OCI-LY3 (cell line): ENCODE measurements around the gene PSKH1.

ENCODE experiments used
- H2AFZ ChIP-seq: fragments of 200-600, 300-600 bp; shearing (Covaris generic); 2 replicates; pipeline ENCODE4 v1.6.0; 2014; ENCODE audit warnings: antibody characterized with exemption, low read depth, low read length
- H3K27ac ChIP-seq: fragments of 200-600, 300-600 bp; sonication (generic); 2 replicates; pipeline ENCODE4 v1.5.1; 2014; ENCODE audit warnings: mild to moderate bottlenecking, low read length, moderate library complexity, mixed read lengths
- H3K27me3 ChIP-seq: fragments of 200-600, 300-600 bp; sonication (generic); 2 replicates; pipeline ENCODE4 v1.6.1; 2014; ENCODE audit warnings: low read depth, low read length, mixed read lengths
- H3K36me3 ChIP-seq: fragments of 200-600, 300-600 bp; sonication (generic); replicated peaks from 2 replicates; pipeline ENCODE3; 2014; ENCODE audit warnings: low read depth, low read length, mixed read lengths
- H3K4me1 ChIP-seq: fragments of 300-600, 200-600 bp; sonication (generic); 2 replicates; pipeline ENCODE4 v1.6.1; 2014; ENCODE audit warnings: low read length, mixed read lengths
- H3K4me2 ChIP-seq: fragments of 200-600, 300-600 bp; sonication (generic); 2 replicates; pipeline ENCODE4 v1.6.1; 2014; ENCODE audit warnings: low read length, mixed read lengths
- H3K4me3 ChIP-seq: fragments of 300-600, 200-600 bp; sonication (generic); 2 replicates; pipeline ENCODE4 v1.5.1; 2014; ENCODE audit warnings: antibody characterized with exemption, mild to moderate bottlenecking, low read length, moderate library complexity
- H3K79me2 ChIP-seq: fragments of 300-600, 200-600 bp; shearing (Covaris generic); 2 replicates; pipeline ENCODE4 v1.6.1; 2014; ENCODE audit warnings: mild to moderate bottlenecking, low read length, mixed read lengths
- H3K9ac ChIP-seq: fragments of 300-600, 200-600 bp; shearing (Covaris generic); 2 replicates; pipeline ENCODE4 v1.6.0; 2014; ENCODE audit warnings: mild to moderate bottlenecking, low read length, moderate library complexity
- H3K9me3 ChIP-seq: fragments of 200-600, 300-600 bp; shearing (Covaris generic); 2 replicates; pipeline ENCODE4 v1.6.1; 2014; ENCODE audit warnings: low read length, mixed read lengths; ENCODE audit not compliant: insufficient read depth
- H4K20me1 ChIP-seq: fragments of 200-600, 300-600 bp; sonication (generic); 2 replicates; pipeline ENCODE4 v1.6.1; 2016; ENCODE audit warnings: low read length, mixed read lengths; ENCODE audit not compliant: insufficient read depth
- EZH2phosphoT487 ChIP-seq: fragments of 200-600 bp; shearing (Covaris generic); IDR thresholded peaks from 2 replicates; pipeline ENCODE4 v1.6.1; 2018; ENCODE audit warnings: antibody characterized with exemption, mixed run types, low read depth
- TF ChIP-seq, protein P1 (sequence below): fragments of 200-600, 300-600 bp; sonication (generic); IDR thresholded peaks from 2 replicates; pipeline ENCODE4 v1.5.1; 2014; ENCODE audit warnings: antibody characterized with exemption, low read length, low read depth

PSKH1 gene

DNA sequence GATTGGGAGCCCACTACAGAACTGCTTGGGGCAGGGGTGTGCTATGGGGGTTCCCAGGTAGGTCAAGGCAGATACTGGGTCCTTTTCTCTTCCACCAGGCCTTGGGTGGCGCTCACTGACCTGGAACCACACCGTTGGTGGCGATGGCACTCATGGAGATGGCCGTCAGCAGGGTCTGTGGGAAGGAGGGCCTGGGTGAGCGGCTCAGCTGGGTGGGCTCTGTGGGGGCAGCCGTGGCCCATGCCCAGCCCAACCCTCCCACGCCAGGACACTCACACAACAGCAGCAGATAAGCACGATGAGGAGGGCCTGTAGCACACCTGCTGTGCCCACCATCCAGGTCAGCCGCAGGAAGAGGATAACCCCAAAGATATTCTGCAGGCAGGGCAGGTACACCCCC is 64.6 kb downstream of the PSKH1 start:
- no peaks in the 10 kb centered on the region for H3K27me3 ChIP-seq
- H3K36me3 ChIP-seq, result peaks cover 33% of the 10 kb centered on the region

DNA sequence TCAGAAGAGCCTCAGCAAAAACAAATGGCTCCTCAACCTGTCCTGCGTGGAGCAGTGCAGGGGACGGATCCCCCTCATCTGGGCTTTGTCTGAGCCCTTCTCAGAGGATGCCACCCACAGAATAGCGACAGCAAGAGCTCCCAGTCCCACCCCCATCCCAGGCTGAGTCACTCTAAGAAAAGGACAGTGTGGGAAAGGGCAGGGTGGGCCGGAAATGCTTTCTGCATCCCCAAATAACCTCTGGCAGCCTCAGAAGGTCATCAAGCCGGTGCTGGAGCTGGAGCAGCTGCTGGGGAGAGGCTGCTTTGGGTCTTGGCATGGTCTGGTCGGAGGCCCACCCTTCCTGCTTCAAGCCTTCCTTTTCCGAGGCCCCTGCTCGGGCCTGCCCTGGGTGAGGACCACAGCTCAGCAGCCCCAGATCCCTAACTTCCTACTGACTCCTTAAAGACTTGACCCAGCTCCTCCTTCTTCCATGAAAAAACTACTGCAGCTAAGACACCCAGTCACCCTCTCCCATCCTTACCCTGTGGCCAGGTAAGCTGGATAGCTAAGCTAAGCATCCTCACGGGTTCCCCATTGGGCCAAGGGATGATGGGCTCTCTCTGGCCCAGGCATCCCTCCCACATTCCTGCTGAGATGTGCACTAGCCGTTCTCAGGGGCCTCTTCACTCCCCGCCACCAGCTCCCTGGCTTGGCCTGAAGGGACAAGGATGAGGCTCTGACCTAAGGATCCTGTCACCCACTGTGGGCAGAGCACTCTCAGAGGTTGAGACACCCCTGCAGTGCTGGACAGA is 66.7 kb downstream of the PSKH1 start:
- no peaks in the 10 kb centered on the region for H3K4me1 ChIP-seq
- H2AFZ ChIP-seq, result no peak overlapping the region
- no peaks in the 10 kb centered on the region for H3K79me2 ChIP-seq
- no peak overlapping the region for H3K9ac ChIP-seq
- TF ChIP-seq, protein P1, sequence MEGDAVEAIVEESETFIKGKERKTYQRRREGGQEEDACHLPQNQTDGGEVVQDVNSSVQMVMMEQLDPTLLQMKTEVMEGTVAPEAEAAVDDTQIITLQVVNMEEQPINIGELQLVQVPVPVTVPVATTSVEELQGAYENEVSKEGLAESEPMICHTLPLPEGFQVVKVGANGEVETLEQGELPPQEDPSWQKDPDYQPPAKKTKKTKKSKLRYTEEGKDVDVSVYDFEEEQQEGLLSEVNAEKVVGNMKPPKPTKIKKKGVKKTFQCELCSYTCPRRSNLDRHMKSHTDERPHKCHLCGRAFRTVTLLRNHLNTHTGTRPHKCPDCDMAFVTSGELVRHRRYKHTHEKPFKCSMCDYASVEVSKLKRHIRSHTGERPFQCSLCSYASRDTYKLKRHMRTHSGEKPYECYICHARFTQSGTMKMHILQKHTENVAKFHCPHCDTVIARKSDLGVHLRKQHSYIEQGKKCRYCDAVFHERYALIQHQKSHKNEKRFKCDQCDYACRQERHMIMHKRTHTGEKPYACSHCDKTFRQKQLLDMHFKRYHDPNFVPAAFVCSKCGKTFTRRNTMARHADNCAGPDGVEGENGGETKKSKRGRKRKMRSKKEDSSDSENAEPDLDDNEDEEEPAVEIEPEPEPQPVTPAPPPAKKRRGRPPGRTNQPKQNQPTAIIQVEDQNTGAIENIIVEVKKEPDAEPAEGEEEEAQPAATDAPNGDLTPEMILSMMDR, result no peak
- peaks cover 32% of the 10 kb centered on the region for H3K36me3 ChIP-seq
- H3K27me3 ChIP-seq, result no peaks in the 10 kb centered on the region
- no peaks in the 10 kb centered on the region for H3K9me3 ChIP-seq
- peaks cover 5% of the 10 kb centered on the region; the same call in 1 of the 2 replicates for H4K20me1 ChIP-seq
- H3K4me3 ChIP-seq, result no peak overlapping the region
- H3K4me2 ChIP-seq, result no peak overlapping the region
- no peak overlapping the region for H3K27ac ChIP-seq

More for the DNA sequence above, 64.6 kb downstream of the PSKH1 start:
- Histone ChIP-seq H2AFZ (no peak overlapping the region), H3K4me2 (no peak overlapping the region), H3K27ac (no peak overlapping the region), H4K20me1 (no peaks in the 10 kb centered on the region), H3K4me1 (no peaks in the 10 kb centered on the region), H3K79me2 (no peaks in the 10 kb centered on the region), H3K4me3 (no peak overlapping the region), H3K9me3 (no peaks in the 10 kb centered on the region), H3K9ac (no peak overlapping the region)
- TF ChIP-seq, protein P1, result no peak
- TF ChIP-seq EZH2phosphoT487, result no peak

DNA sequence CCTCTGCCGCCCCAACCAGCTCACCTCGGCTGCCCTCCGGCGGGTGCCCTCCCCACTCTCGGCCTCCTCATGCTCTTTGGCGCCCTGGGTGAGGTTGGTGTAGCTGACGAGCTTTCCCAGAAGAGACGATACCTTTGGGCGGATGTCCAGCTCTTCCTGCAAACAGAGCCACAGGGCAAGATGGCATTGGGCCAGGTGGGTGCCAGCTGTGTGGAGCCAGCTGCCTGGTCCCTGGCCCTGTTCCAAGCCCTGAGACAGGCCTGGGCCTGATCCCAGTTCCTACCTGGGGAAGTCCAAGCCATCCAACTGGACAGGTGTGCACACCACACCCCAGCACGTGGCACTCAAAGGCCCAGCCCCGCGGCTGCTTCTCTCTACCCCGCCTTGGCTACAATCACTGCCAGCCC is 68.5 kb downstream of the PSKH1 start:
- H3K4me1 ChIP-seq, result peaks cover 2% of the 10 kb centered on the region; the same call in 1 of the 2 replicates
- H3K27me3 ChIP-seq, result no peaks in the 10 kb centered on the region
- no peak overlapping the region for H2AFZ ChIP-seq
- TF ChIP-seq, protein P1, result no peak
- TF ChIP-seq EZH2phosphoT487, result no peak
- H4K20me1 ChIP-seq, result peaks cover 11% of the 10 kb centered on the region
- no peak overlapping the region for H3K9ac ChIP-seq
- peaks cover 31% of the 10 kb centered on the region for H3K36me3 ChIP-seq
- H3K27ac ChIP-seq, result no peak overlapping the region
- H3K4me3 ChIP-seq, result no peak overlapping the region
- no peaks in the 10 kb centered on the region for H3K9me3 ChIP-seq
- peaks cover 4% of the 10 kb centered on the region for H3K79me2 ChIP-seq
- H3K4me2 ChIP-seq, result no peak overlapping the region

DNA sequence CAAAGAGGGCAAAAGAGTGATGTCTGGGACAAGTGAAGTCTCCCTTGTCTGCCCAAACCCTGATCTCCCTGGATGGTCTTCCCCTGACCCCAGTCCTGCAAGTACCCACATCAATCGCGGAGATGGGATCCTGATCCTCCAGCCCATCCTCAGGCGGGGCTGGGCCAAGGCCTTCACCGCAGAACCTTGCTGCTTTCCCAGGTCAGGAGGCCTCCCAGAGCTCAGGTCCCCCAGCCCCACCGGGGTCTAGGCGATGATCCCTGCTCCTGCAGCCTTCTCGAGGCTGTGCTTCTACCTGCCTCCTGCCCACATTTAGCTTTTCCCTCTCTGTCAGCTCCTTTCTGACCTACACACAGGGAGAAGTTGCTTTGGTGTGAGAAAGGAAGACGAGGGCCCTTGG is 69.1 kb downstream of the PSKH1 start:
- Histone ChIP-seq H3K36me3 (peaks cover 34% of the 10 kb centered on the region), H3K9ac (no peak overlapping the region), H4K20me1 (peaks cover 17% of the 10 kb centered on the region), H3K27me3 (no peaks in the 10 kb centered on the region), H3K9me3 (no peaks in the 10 kb centered on the region), H3K4me1 (peaks cover 8% of the 10 kb centered on the region; the same call in 1 of the 2 replicates), H3K4me2 (no peak overlapping the region), H3K79me2 (peaks cover 10% of the 10 kb centered on the region), H2AFZ (no peak overlapping the region), H3K27ac (no peak overlapping the region), H3K4me3 (no peak overlapping the region)
- TF ChIP-seq EZH2phosphoT487, result no peak
- TF ChIP-seq, protein P1, result no peak
